DOHH2 (cell line): ENCODE data around the gene CHORDC1.

Source experiments
- EZH2phosphoT487 ChIP-seq: fragments of 200-600 bp; sonication (generic); IDR thresholded peaks from 2 replicates; pipeline ENCODE4 v1.6.1; 2017; ENCODE audit warnings: borderline replicate concordance, mild to moderate bottlenecking, antibody characterized with exemption, low read length, moderate library complexity, mixed read lengths
- TF ChIP-seq, protein P1 (sequence below): fragments of 200-600 bp; sonication (generic); IDR thresholded peaks from one replicate; pipeline ENCODE4 v1.5.1; 2014; ENCODE audit warnings: antibody characterized with exemption, mild to moderate bottlenecking, low read depth, low read length; ENCODE audit not compliant: poor library complexity, severe bottlenecking

DNA sequence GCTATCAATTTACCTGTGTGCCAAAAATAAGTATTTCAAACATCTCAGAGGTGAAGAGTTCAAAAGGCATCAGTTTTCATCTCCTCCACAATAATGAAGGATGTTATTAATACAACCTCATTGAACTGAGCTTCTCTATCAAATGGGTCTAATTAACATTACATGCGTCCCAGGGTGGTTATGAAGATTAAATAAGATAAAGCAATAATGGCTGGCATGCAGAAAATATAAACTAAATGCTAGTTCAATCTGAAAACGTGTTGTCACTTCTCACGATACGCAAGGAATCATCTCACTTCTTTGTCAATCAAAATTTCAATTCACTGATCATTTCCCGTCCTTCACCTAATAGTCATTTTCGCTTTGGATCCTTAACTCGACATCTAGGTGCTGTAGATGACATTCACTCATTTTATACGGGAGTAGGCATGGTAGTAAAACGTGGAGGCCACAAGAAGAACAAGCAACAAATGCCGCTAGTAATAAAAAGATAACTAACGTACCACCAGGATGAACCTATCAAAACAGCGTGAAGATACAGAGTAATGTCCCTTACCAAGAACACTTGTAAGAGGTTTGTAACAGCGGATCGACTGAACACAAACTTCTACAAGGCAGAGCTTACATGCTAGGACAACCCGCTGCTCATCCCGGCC, 918 bp downstream of the CHORDC1 start:
- TF ChIP-seq, protein P1, sequence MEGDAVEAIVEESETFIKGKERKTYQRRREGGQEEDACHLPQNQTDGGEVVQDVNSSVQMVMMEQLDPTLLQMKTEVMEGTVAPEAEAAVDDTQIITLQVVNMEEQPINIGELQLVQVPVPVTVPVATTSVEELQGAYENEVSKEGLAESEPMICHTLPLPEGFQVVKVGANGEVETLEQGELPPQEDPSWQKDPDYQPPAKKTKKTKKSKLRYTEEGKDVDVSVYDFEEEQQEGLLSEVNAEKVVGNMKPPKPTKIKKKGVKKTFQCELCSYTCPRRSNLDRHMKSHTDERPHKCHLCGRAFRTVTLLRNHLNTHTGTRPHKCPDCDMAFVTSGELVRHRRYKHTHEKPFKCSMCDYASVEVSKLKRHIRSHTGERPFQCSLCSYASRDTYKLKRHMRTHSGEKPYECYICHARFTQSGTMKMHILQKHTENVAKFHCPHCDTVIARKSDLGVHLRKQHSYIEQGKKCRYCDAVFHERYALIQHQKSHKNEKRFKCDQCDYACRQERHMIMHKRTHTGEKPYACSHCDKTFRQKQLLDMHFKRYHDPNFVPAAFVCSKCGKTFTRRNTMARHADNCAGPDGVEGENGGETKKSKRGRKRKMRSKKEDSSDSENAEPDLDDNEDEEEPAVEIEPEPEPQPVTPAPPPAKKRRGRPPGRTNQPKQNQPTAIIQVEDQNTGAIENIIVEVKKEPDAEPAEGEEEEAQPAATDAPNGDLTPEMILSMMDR, result no peak
- TF ChIP-seq EZH2phosphoT487, result no peak
